NCI-H748 (cell line): ENCODE results near the gene DMPK.

Experiments used
- DNase-seq: peaks from one replicate; lab custom pipeline; 2025; ENCODE audit not compliant: unreplicated experiment; lab: John Stamatoyannopoulos, UW

Gene DMPK

GRCh38 chr19:45782162-45782691 is at the start of gene DMPK:
Gene DMPK (minus strand): TSS chr19:45782490. CDS start chr19:45782352, 138 bp downstream.
- no peak for DNase-seq

GRCh38 chr19:45828945-45829344 is 46.7 kb upstream of the DMPK start:
- no peak for DNase-seq

DNA sequence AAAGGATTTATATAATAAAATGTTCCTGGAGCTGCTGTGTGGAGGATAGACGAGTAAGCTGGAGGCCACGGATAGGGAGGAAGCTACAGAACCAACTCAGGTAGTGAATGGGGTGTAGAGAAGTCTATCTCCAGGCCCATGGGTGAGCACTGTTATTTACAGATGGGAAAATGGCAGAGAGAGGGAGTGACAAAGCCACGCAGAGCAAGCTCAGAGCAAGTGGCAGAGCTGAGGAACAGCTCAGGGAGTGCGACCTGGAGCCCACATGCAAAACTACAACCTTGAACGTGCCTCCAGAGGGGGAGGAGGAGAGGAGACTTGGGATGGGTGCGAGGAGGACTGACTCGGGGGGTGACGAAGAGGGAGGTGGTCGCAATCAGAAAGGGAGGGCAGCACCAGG is 46.2 kb upstream of the DMPK start:
- DNase-seq: no peak

GRCh38 chr19:45827459-45828093 is 45.3 kb upstream of the DMPK start:
- DNase-seq: no peak

DNA sequence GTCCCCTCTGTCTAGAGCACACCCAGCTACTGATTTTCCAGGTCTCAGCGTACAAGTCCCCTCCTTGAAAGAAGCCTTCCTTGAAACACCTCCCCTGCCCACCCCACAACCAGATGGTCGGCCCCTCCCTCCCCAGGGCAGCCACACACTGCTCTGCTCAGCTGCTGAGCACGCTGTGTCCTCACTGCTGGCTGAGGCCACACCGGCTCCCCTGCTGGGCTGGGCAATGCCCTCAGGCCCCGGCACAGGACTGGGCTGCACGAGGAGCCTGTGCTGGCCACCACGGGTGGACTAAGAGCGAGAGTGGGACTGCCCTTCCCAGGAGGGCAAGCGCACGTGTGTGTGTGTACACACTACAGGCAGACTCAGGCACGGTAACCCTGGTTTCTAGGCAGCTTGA is 44.6 kb upstream of the DMPK start:
- no peak for DNase-seq

- DNase-seq: no peak
These were observed 43.9 kb upstream of the DMPK start for GRCh38 chr19:45825917-45826893.

DNA sequence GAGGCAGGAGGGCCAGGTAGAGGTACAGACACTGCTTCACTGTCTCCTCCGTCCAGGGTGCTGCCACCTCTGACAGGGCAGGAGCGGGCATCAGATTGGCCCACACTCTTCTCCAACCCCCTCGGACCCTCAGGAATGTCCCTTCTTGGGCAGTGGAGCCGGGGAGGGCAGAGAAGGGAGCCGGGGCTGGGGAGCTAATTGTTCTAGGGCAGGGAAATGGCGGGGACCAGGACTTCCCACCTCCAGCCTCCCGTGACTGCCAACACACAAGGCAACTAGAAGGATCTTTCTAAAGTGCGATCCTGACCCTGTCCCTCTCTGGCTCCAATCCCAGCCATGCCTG is 42.9 kb upstream of the DMPK start:
- no peak for DNase-seq

DNA sequence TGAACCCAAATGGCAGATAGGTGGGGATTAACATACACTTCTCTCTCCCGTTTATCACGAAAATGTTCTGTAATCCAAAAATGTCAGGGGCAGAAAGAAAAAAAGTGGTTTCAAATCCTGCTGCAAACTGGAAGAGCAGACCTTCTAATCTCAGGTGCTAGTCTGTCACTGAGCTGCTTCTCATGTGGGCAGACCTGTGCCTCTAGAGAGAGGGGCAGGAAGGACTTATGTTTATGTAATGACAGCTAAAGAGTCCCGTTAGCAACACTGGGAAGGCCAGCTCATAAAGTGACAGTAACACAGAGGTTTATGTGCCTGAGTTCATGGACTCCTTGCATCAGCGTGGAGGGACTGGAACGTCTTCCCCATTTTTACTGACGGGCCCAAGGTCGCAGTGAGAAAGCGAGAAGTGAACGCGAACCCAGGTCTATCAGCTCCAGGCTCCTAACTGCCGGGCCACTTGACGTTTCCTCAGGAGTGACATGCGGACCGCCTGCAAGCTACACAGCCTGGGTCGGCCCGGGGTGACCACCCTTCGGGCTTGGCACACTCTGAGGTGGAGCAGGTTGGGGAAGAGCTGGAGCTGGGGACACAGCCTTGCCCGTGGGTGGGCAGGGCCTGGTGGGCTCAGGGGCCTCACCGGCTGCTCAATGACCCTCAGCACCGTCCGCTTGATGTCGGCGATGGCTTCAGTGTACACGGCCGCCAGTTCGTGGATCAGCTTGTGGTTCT is 42.4 kb upstream of the DMPK start:
- no peak for DNase-seq

- DNase-seq: no peak
These were observed 41.8 kb upstream of the DMPK start for GRCh38 chr19:45824041-45824471.

GRCh38 chr19:45823182-45823581 is 40.9 kb upstream of the DMPK start:
- DNase-seq: no peak

GRCh38 chr19:45822716-45823115 is 40.4 kb upstream of the DMPK start:
- DNase-seq: no peak

- no peak for DNase-seq
These were observed 39.3 kb upstream of the DMPK start for GRCh38 chr19:45821570-45821969.

DNA sequence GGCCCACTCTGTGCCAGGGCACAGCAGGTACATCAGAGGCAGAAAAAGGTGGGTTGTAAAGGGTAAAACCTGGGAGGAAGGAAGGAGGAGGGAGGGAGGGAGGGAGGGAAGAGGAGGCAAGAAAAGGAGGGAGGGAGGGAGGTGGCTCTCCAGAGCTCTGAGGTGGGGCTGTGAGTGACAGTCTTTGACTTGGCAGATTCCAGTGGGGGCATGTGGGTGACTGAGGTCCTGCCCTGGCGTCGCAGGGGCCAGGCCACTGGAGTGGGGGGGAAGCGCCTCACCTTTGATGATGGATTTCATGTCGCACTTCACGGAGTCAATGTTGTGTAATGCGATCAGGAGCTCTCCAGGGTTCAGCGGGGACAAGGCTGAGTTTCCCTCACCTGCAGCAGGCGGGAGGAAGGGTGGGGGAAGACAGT is 38.8 kb upstream of the DMPK start:
- no peak for DNase-seq

DNA sequence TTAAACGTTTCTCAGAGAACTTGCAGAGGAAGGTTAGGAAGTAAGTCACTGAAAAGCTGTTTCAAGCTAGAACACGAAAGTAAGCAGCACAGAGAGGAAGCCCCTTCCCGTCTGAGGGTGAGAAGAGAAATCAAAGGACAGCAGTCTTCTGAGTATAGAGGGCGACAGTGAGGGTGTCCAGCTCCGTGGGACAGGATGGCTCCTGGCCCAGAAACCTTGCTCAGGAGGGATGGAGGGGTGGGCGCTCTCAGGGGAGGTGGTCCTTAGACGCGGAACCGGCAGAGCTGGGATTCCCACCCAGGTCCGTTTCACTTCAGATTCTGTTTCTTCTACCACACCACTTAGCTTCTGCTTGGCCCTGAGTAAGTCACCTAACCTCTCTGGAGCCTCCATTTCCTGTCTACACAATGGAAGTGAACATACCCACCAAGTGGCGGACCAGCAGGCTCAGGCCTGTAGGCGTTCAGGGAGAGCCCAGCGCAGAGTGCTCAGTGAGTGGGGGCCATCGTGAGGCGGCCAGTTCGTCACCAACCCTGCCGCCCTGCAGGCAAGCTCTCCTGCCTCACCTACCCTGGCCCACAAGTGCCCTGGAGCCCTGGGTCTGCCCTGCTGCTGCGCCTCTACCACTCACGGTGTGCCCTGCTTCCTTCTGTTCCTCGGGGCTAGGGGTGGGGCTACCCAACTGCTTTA is 38.3 kb upstream of the DMPK start:
- no peak for DNase-seq

DNA sequence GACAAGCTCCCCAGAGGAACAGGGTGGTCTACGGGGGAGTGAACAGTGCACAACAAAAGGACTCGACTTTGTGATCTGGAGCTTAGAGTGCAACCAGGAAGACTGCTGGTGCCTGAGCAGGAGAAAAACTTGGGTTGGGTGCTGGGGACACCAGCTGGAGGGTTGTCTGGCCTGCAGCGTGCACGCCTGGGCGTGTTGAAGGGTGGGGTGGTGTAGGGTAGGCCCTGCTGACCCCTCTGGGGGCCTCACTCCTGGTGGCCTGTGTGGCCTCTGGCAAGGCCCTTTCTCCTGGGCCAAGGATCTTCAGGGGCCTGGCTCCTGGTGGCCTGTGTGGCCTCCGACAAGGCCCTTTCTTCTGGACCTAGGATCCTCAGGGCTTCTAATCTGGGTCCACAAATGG is 37.5 kb upstream of the DMPK start:
- DNase-seq: no peak

DNA sequence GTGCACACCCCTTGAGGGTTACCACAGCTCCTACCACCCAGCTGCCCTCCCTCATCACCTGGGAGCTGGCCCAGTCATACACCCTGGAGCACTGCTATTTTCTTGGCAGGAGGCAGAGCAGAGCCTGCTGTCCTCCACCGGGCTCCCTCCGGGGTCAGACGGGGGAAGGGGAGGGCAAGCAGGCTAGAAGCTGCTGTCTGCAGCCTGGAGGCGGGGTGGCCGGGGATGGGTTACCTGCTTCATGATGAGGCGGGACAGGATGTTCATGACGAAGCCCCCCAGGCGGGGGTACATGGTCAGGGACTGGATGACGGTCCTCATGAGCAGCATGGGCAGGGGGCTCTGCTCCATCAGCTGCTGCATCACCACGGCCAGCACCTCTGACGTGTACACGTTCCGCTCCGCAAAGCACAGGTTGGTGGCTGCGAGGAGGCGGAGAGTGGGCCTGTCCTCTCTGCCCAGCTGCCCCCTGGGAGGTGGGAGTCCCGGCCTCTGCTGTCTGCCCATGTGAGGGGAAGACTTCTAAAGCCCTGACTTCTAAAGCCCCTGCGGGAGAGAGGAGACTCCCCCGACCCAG is 35.5 kb upstream of the DMPK start:
- no peak for DNase-seq

GRCh38 chr19:45817010-45817724 is 34.9 kb upstream of the DMPK start:
- DNase-seq: peak; percentile 91

GRCh38 chr19:45816236-45817009 is 34.1 kb upstream of the DMPK start:
- DNase-seq: no peak
